Forelimb muscle (tissue), 1 donor: ENCODE data around the gene HSPA12A. TPM values are rescaled to one million over a fixed set of nuclear protein-coding genes. Genes with fewer than 3 reads are reported as not detected.

ENCODE experiments used
- DNase-seq: peaks from one replicate; pipeline ENCODE4 v3.0.0-alpha.2; 2013; ENCODE audit warnings: low read depth
- polyA plus RNA-seq: library from polyadenylated mRNA; unstranded; fragments of 120-200 nt; gene quantifications from one replicate; pipeline ENCODE4 v1.2.1, GENCODE V29; 2013; ENCODE audit not compliant: insufficient read length

The HSPA12A gene
- polyA plus RNA-seq, 1 donor, result 5.3 TPM

GRCh38 chr10:116744163-116744753 is 1.9 kb upstream of the HSPA12A start:
- no peak for DNase-seq

- DNase-seq, result no peak
These were observed 1.1 kb upstream of the HSPA12A start for GRCh38 chr10:116743266-116744064.

- no peak for DNase-seq
These were observed 695 bp downstream of the HSPA12A start for GRCh38 chr10:116741391-116742351.

GRCh38 chr10:116740971-116741370 is 1.4 kb downstream of the HSPA12A start:
- DNase-seq, result no peak

GRCh38 chr10:116738339-116738738 is 4.0 kb downstream of the HSPA12A start:
- DNase-seq, result no peak

GRCh38 chr10:116737627-116738327 is 4.6 kb downstream of the HSPA12A start:
- DNase-seq, result no peak

GRCh38 chr10:116733566-116733965 is 8.8 kb downstream of the HSPA12A start:
- DNase-seq, result no peak

- DNase-seq, result no peak
These were observed 9.8 kb downstream of the HSPA12A start for GRCh38 chr10:116732573-116732972.

- DNase-seq, result no peak
These were observed 11.7 kb downstream of the HSPA12A start for GRCh38 chr10:116730464-116731260.

GRCh38 chr10:116729243-116729642 is 13.1 kb downstream of the HSPA12A start:
- DNase-seq, result no peak

GRCh38 chr10:116728526-116729096 is 13.8 kb downstream of the HSPA12A start:
- no peak for DNase-seq

- DNase-seq, result no peak
These were observed 18.7 kb downstream of the HSPA12A start for GRCh38 chr10:116723428-116724281.

- no peak for DNase-seq
These were observed 19.5 kb downstream of the HSPA12A start for GRCh38 chr10:116722736-116723427.

- no peak for DNase-seq
These were observed 20.6 kb downstream of the HSPA12A start for GRCh38 chr10:116721547-116722392.

- DNase-seq, result no peak
These were observed 21.5 kb downstream of the HSPA12A start for GRCh38 chr10:116720668-116721546.

- no peak for DNase-seq
These were observed 22.1 kb downstream of the HSPA12A start for GRCh38 chr10:116720241-116720643.

GRCh38 chr10:116719804-116720203 is 22.6 kb downstream of the HSPA12A start:
- DNase-seq, result no peak
